K562 (cell line): ENCODE results near the gene NDUFB5. TPM values are rescaled to one million over a fixed set of nuclear protein-coding genes. Genes with fewer than 3 reads are reported as not detected.

Source experiments
- AFF4 ChIP-seq: sonication (generic); formaldehyde crosslinking; IDR thresholded peaks from 2 replicates; pipeline ENCODE4 v1.8.0; 2023; ENCODE audit warnings: mild to moderate bottlenecking, missing genetic modification reagents
- GABPA ChIP-seq: fragments of 200-800 bp; sonication (Bioruptor generic); conservative IDR thresholded peaks from 2 replicates; pipeline ENCODE4 v1.6.1; 2016; ENCODE audit warnings: low read depth, missing genetic modification characterization, missing compliant biosample characterization
- HMBOX1 ChIP-seq: sonication (generic); IDR thresholded peaks from 2 replicates; pipeline ENCODE4 v1.6.1; 2016
- KDM4B ChIP-seq, 2 experiments: fragments of 450-650 bp in 1 of 2; sonication (generic) in 1 of 2; IDR thresholded peaks; 2 replicates each; pipeline ENCODE4 v1.6.1; 2016 to 2017; ENCODE audit warnings: borderline replicate concordance in 2 of 2, antibody characterized with exemption in 1 of 2, low read depth in 1 of 2, mild to moderate bottlenecking in 1 of 2
- KDM5B ChIP-seq: fragments of 200-600 bp; sonication (generic); IDR thresholded peaks from 2 replicates; pipeline ENCODE4 v1.6.1; 2012; ENCODE audit warnings: low read depth, mild to moderate bottlenecking, moderate library complexity, low read length, control low read depth, inconsistent platforms; ENCODE audit not compliant: insufficient replicate concordance
- L3MBTL2 ChIP-seq: fragments of 450-650 bp; IDR thresholded peaks from 2 replicates; pipeline ENCODE4 v1.6.1; 2016; ENCODE audit warnings: mild to moderate bottlenecking, moderate library complexity
- PCBP1 ChIP-seq: fragments of 200-400 bp; formaldehyde crosslinking; IDR thresholded peaks from 2 replicates; pipeline ENCODE4 v1.6.1; 2018; ENCODE audit warnings: mild to moderate bottlenecking, low read depth, low read length; ENCODE audit not compliant: poor library complexity, severe bottlenecking
- TAF1 ChIP-seq: IDR thresholded peaks from 2 replicates; pipeline ENCODE4 v1.6.1; 2011; ENCODE audit warnings: mild to moderate bottlenecking, low read length, moderate library complexity; ENCODE audit not compliant: insufficient read depth, control insufficient read depth, severe bottlenecking; ENCODE audit errors: extremely low read depth
- TBP ChIP-seq: optimal IDR thresholded peaks from 2 replicates; pipeline ENCODE3; 2011; ENCODE audit warnings: low read depth, low read length, improper control_type of control experiment
- XRCC4 ChIP-seq: IDR thresholded peaks from one replicate; pipeline ENCODE4 v1.6.1; 2011; ENCODE audit not compliant: insufficient read depth, insufficient read length; ENCODE audit errors: extremely low read depth
- ZBTB11 ChIP-seq, 3 experiments: fragments of 200-800 bp in 1 of 3; fragments of 250-450 bp in 1 of 3; fragments of 450-650 bp in 1 of 3; sonication (Bioruptor Pico) in 1 of 3; sonication (Bioruptor generic) in 1 of 3; formaldehyde crosslinking in 1 of 3; IDR thresholded peaks; 2 replicates each; pipeline versions ENCODE4 v1.6.1 to v1.8.0; 2016 to 2022; ENCODE audit warnings: mild to moderate bottlenecking in 2 of 3, missing genetic modification characterization in 2 of 3, missing compliant biosample characterization in 1 of 3, moderate library complexity in 1 of 3
- ZMIZ1 ChIP-seq, 2 experiments: fragments of 150-350 bp in 1 of 2; IDR thresholded peaks; 2 replicates each; pipeline ENCODE4 v1.6.1; 2012 to 2016; ENCODE audit warnings: low read depth in 2 of 2, low read length in 2 of 2, mild to moderate bottlenecking in 1 of 2, moderate library complexity in 1 of 2
- ZNF134 ChIP-seq: fragments of 250-450 bp; sonication (Bioruptor Pico); conservative IDR thresholded peaks from 2 replicates; pipeline ENCODE4 v1.4.0; 2020
- polyA plus RNA-seq, 8 experiments: library from polyadenylated mRNA; depleted of rRNA in 4 of 8; stranded (reverse) in 5 of 8; unstranded in 3 of 8; fragments of >200 nt; fragmentation: Nextera tagmentation in 2 of 8; fragmentation: Illumina TruSeq in 1 of 8; extraction: Ambion mirVana in 2 of 8; extraction: Trizol in 1 of 8; gene quantifications; 2 replicates each; pipeline versions ENCODE4 v1.2.1 to v1.2.3, GENCODE V29; 2011 to 2014; ENCODE audit warnings: inconsistent platforms in 1 of 8, missing spikeins in 1 of 8
- total RNA-seq, 7 experiments: library from RNA; depleted of rRNA in 6 of 7; stranded (reverse); fragments of >200 nt in 6 of 7; fragmentation: Illumina TruSeq in 2 of 7; extraction: Trizol in 2 of 7; gene quantifications; 2 replicates each; pipeline versions ENCODE4 v1.2.1 to v1.2.3, GENCODE V29; 2011 to 2021; ENCODE audit warnings: low replicate concordance in 1 of 7

Gene NDUFB5
- total and polyA plus RNA-seq, 9 of the 15 experiments (the other 6 are each of a cell fraction or from before 2014, with no cell fraction given), result 128 to 466 (median 176) TPM

- TF ChIP-seq AFF4 (CRISPR knock-in tag) (0 out of 2 replicates have a peak, but pooled peaks have one; percentile 19), ZNF134 (CRISPR knock-in tag) (no peak), XRCC4 (no peak), ZBTB11 (CRISPR knock-in tag; IDR thresholded peaks at IDR 0.05) (0 out of 6 replicates have a peak, but pooled peaks of 1 of the 3 experiments have one; percentile 21), HMBOX1 (0 out of 2 replicates have a peak, but pooled peaks have one; percentile 30), L3MBTL2 (no peak), KDM5B (peak; percentile 42), TAF1 (peak; percentile 44), TBP (peak; percentile 52), ZMIZ1 (IDR thresholded peaks at IDR 0.05; ENCODE audit: low read depth in 2 of 2, low read length in 2 of 2) (0 out of 4 replicates have a peak, but pooled peaks of 1 of the 2 experiments have one; percentile 0), GABPA (tag) (peak; percentile 18), PCBP1 (no peak), KDM4B (IDR thresholded peaks at IDR 0.05; ENCODE audit: borderline replicate concordance in 2 of 2, low read depth in 1 of 2) (no peak)
Measured at GRCh38 chr3:179563271-179563783, 41.3 kb upstream of the NDUFB5 start (continued).
